Psoas muscle (tissue), 8 donors: ENCODE results near the gene BATF. TPM values are rescaled to one million over a fixed set of nuclear protein-coding genes. Genes with fewer than 3 reads are reported as not detected.

Experiments
- ATAC-seq, 4 donors: fragments of 200-7000 bp; cut with Tn5 transposase; one replicate each; pipeline ENCODE4 v1.9.1; 2020; ENCODE audit warnings: moderate library complexity in 3 of 4, mild to moderate bottlenecking in 2 of 4
- DNase-seq, 2 donors: peaks; one replicate each; pipeline ENCODE4 v3.0.0-alpha.2; 2020
- H3K27ac ChIP-seq: fragments of 200-600 bp; one replicate; pipeline ENCODE4 v1.8.0; 2022
- H3K27me3 ChIP-seq, 3 donors: fragments of 200-600 bp in 1 of 3; one replicate each; pipeline versions ENCODE4 v1.6.1 to v1.8.0; 2013 to 2022; ENCODE audit warnings: low read length in 2 of 3, mild to moderate bottlenecking in 2 of 3, moderate library complexity in 1 of 3; ENCODE audit not compliant: insufficient read depth in 3 of 3
- H3K36me3 ChIP-seq, 2 donors: fragments of 200-600 bp in 1 of 2; one replicate each; pipeline versions ENCODE4 v1.6.1 to v1.8.0; 2013 to 2022; ENCODE audit warnings: low read depth in 1 of 2, mild to moderate bottlenecking in 1 of 2, moderate library complexity in 1 of 2; ENCODE audit not compliant: insufficient read depth in 1 of 2
- H3K4me1 ChIP-seq: fragments of 200-600 bp; one replicate; pipeline ENCODE4 v1.8.0; 2022
- H3K4me3 ChIP-seq: fragments of 200-600 bp; one replicate; pipeline ENCODE4 v1.8.0; 2022; ENCODE audit warnings: mild to moderate bottlenecking
- H3K9me3 ChIP-seq: fragments of 200-600 bp; one replicate; pipeline ENCODE4 v1.8.0; 2022
- WGBS, 3 donors: extraction: QIAGEN DNeasy Blood & Tissue Kit; methylation state at CpG; one replicate each; pipeline versions ENCODE4 v1.1.6 to v1.1.7; 2013; 5-methylcytosine and 5-hydroxymethylcytosine counted together
- intact Hi-C, 2 donors: fragments of 100-400 bp; cut with DNase I; formaldehyde crosslinking; loops; one replicate each; pipeline versions ENCODE4 v1.11.0 to v1.14.2; 2022
- polyA plus RNA-seq, 3 donors: library from polyadenylated mRNA; stranded (reverse); fragments of 200-250 nt; gene quantifications; one replicate each; pipeline ENCODE4 v1.2.3, GENCODE V29; 2013
- total RNA-seq, 4 donors: library from RNA; stranded (reverse); fragmentation: NEBNext Ultra II Directional in 2 of 4; extraction: Animal tissue kit (Norgen Biotek cat#: 25700) in 2 of 4; gene quantifications; one replicate each; pipeline versions ENCODE4 v1.2.1 to v1.2.4, GENCODE V29; 2021 to 2023
- TF ChIP-seq, protein P1 (sequence below): fragments of 200-600 bp; IDR thresholded peaks from one replicate; pipeline ENCODE4 v1.8.0; 2022; ENCODE audit warnings: antibody characterized with exemption
- donor health status: healthy with polysubstance abuse.
- donor health status: DM: no; HTN: no; CAD: no; lungs with moderate emphysema.
- donor health status: Bipolar disorder and iron deficiency.
- donor health status: healthy.
- donor health status: DM: yes; HTN: yes; CAD: no.
- donor health status: DM: no; HTN: no; CAD: no.
- donor health status: DM: no; HTN: no; CAD: no.
- donor health status: DM: yes; HTN: yes; CAD: no.

The BATF gene
- total and polyA plus RNA-seq, 7 donors: 0.29 to 0.86 (median 0.73) TPM; not detected in 1

DNA sequence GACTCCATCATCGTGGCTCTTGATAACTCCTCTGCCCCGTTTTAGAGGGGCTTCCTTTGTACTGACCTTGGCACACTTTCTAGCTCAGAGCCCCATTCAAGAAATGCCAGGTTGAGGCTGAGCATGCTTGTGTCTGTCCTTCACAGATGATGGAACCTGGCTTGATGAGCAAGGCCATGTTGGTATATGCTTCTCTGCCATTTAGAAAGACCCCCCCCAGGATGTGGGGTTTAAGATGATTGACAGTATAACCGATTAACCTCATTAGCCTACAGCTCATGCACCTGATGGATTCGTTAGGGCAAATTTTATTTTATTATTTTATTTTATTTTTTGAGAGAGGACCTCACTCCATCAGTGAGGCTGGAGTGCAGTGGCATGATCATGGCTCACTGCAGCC lies 21.0 kb downstream of the BATF start:
- H3K4me1 ChIP-seq: peaks cover 5% of the 10 kb centered on the region
- H3K27ac ChIP-seq: no peak overlapping the region
- H3K9me3 ChIP-seq: no peaks in the 10 kb centered on the region
- DNase-seq (no peak), ATAC-seq (no peak)
- WGBS, 3 donors: 54 to 80% (median 67%) methylated on average over 4 of the region's 4 CpGs
- H3K36me3 ChIP-seq: no peaks in the 10 kb centered on the region
- TF ChIP-seq, protein P1, sequence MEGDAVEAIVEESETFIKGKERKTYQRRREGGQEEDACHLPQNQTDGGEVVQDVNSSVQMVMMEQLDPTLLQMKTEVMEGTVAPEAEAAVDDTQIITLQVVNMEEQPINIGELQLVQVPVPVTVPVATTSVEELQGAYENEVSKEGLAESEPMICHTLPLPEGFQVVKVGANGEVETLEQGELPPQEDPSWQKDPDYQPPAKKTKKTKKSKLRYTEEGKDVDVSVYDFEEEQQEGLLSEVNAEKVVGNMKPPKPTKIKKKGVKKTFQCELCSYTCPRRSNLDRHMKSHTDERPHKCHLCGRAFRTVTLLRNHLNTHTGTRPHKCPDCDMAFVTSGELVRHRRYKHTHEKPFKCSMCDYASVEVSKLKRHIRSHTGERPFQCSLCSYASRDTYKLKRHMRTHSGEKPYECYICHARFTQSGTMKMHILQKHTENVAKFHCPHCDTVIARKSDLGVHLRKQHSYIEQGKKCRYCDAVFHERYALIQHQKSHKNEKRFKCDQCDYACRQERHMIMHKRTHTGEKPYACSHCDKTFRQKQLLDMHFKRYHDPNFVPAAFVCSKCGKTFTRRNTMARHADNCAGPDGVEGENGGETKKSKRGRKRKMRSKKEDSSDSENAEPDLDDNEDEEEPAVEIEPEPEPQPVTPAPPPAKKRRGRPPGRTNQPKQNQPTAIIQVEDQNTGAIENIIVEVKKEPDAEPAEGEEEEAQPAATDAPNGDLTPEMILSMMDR: no peak
- no peaks in the 10 kb centered on the region for H3K27me3 ChIP-seq
- intact Hi-C loops: no loop called here
- H3K4me3 ChIP-seq: no peak overlapping the region

GRCh38 chr14:75543786-75544185 lies 21.5 kb downstream of the BATF start:
- Histone ChIP-seq H3K4me3 (no peak overlapping the region), H3K27me3 (no peaks in the 10 kb centered on the region), H3K36me3 (no peaks in the 10 kb centered on the region), H3K9me3 (no peaks in the 10 kb centered on the region), H3K27ac (no peak overlapping the region), H3K4me1 (peaks cover 5% of the 10 kb centered on the region)
- WGBS, 3 donors: 85 to 94% (median 93%) methylated on average over 2 of the region's 2 CpGs
- intact Hi-C loops: no loop called here
- ATAC-seq: no peak
- no peak for DNase-seq
- TF ChIP-seq, protein P1: no peak

- ATAC-seq: no peak
- 86 to 91% (median 90%) methylated on average over 13 of the region's 13 CpGs for WGBS, 3 donors
- H3K27ac ChIP-seq: no peak overlapping the region
- H3K4me1 ChIP-seq: peaks cover 5% of the 10 kb centered on the region
- H3K4me3 ChIP-seq: no peak overlapping the region
- H3K27me3 ChIP-seq: no peaks in the 10 kb centered on the region
- TF ChIP-seq, protein P1: no peak
- DNase-seq: no peak
- intact Hi-C loops: no loop called here
- H3K9me3 ChIP-seq: no peaks in the 10 kb centered on the region
- no peaks in the 10 kb centered on the region for H3K36me3 ChIP-seq
Observed at GRCh38 chr14:75545907-75546306, 23.6 kb downstream of the BATF start.

GRCh38 chr14:75547552-75548250 lies 25.4 kb downstream of the BATF start:
- intact Hi-C loops: no loop called here
- ATAC-seq (peak in 3 of 4 donors; percentile 36 to 70 (median 69)), DNase-seq (no peak)
- TF ChIP-seq, protein P1: no peak
- Histone ChIP-seq H3K4me1 (peaks cover 5% of the 10 kb centered on the region), H3K9me3 (no peaks in the 10 kb centered on the region), H3K36me3 (no peaks in the 10 kb centered on the region), H3K27ac (no peak overlapping the region), H3K27me3 (no peaks in the 10 kb centered on the region), H3K4me3 (no peak overlapping the region)
- WGBS, 3 donors: 39 to 69% (median 53%) methylated on average over 11 of the region's 11 CpGs

GRCh38 chr14:75548544-75548943 lies 26.3 kb downstream of the BATF start:
- WGBS, 3 donors: 50 to 65% (median 61%) methylated on average over 7 of the region's 7 CpGs
- Histone ChIP-seq H3K4me3 (no peak overlapping the region), H3K4me1 (peaks cover 5% of the 10 kb centered on the region), H3K27me3 (no peaks in the 10 kb centered on the region), H3K27ac (no peak overlapping the region), H3K9me3 (no peaks in the 10 kb centered on the region), H3K36me3 (no peaks in the 10 kb centered on the region)
- intact Hi-C loops: no loop called here
- DNase-seq (no peak), ATAC-seq (no peak)
- TF ChIP-seq, protein P1: no peak
